K562 (cell line): ENCODE results near the gene DIS3L2. TPM values are rescaled to one million over a fixed set of nuclear protein-coding genes. Genes with fewer than 3 reads are reported as not detected.

Source experiments
- ATAC-seq: fragments of 200-7000 bp; cut with Tn5 transposase; 3 replicates; pipeline ENCODE4 v1.9.1; 2020; ENCODE audit warnings: moderate library complexity
- BruUV-seq: library from RNA; stranded (reverse); fragments of 400-500 nt; replicated peaks from 2 replicates; lab custom pipeline; 2021; lab: Mats Ljungman, UMichigan
- CTCF ChIA-PET: fragments of 300-600 bp; formaldehyde crosslinking; extraction: SDS; loops from one replicate; lab custom pipeline; 2021; ENCODE audit warnings: low intra/inter-chr PET ratio; lab: Yijun Ruan, JAX
- POLR2A ChIA-PET: fragments of 300-600, 350-650 bp; sonication (Branson Sonifier 250); formaldehyde crosslinking; extraction: SDS; loops from one replicate; lab custom pipeline; 2021; ENCODE audit warnings: antibody characterized with exemption, inconsistent platforms; lab: Yijun Ruan, JAX
- DNase-seq, 4 experiments: peaks; one replicate each; pipeline versions ENCODE4 v3.0.0 to v3.0.0-alpha.2; 2011 to 2018; ENCODE audit warnings: low spot score in 3 of 4, mixed read lengths in 3 of 4; ENCODE audit errors: extremely low read depth in 1 of 4
- FAIRE-seq: peaks from 2 replicates; lab custom pipeline; 2011; peaks lifted over from hg19 to GRCh38; lab: Jason Lieb, UNC
- H2AFZ ChIP-seq: 2 replicates; pipeline ENCODE4 v1.6.0; 2011; ENCODE audit warnings: low read depth, low read length, control low read depth, inconsistent platforms
- H3K27ac ChIP-seq: fragments of 200-600 bp; 3 replicates; pipeline ENCODE4 v1.8.0; 2011; ENCODE audit warnings: low read depth, mild to moderate bottlenecking, control low read depth, inconsistent platforms, low read length, moderate library complexity, mixed read lengths; ENCODE audit errors: extremely low read depth
- H3K27me3 ChIP-seq, 2 experiments: fragments of 300-600 bp in 1 of 2; 2 replicates in 1 of 2; 3 replicates in 1 of 2; pipeline versions ENCODE4 v1.6.0 to v1.8.0; 2011; ENCODE audit warnings: inconsistent platforms in 2 of 2, low read length in 2 of 2, mild to moderate bottlenecking in 1 of 2, mixed read lengths in 1 of 2, moderate library complexity in 1 of 2; ENCODE audit not compliant: control insufficient read depth in 2 of 2, insufficient read depth in 2 of 2
- H3K36me3 ChIP-seq: fragments of 300-600 bp; 3 replicates; pipeline ENCODE4 v1.8.0; 2011; ENCODE audit warnings: mild to moderate bottlenecking, low read length, inconsistent platforms; ENCODE audit not compliant: control insufficient read depth, insufficient read depth
- H3K4me1 ChIP-seq, 2 experiments: fragments of 200-600 bp in 1 of 2; replicated peaks in 1 of 2; 2 replicates in 1 of 2; 3 replicates in 1 of 2; pipeline versions ENCODE4 v1.5.1 to v1.8.0; 2011; ENCODE audit warnings: inconsistent platforms in 2 of 2, low read length in 2 of 2, mild to moderate bottlenecking in 1 of 2, mixed read lengths in 1 of 2, moderate library complexity in 1 of 2; ENCODE audit not compliant: control insufficient read depth in 2 of 2, insufficient read depth in 2 of 2
- H3K4me2 ChIP-seq: 2 replicates; pipeline ENCODE4 v1.6.1; 2011; ENCODE audit warnings: low read length, control low read depth, inconsistent platforms, mixed read lengths; ENCODE audit not compliant: insufficient read depth
- H3K4me3 ChIP-seq: fragments of 200-600 bp; sonication (generic), shearing (Covaris generic); 2 replicates; pipeline ENCODE4 v1.5.1; 2016; ENCODE audit warnings: control low read depth, inconsistent platforms
- H3K79me2 ChIP-seq: fragments of 200-600 bp; 3 replicates; pipeline ENCODE4 v1.8.0; 2011; ENCODE audit warnings: low read length, inconsistent platforms; ENCODE audit not compliant: control insufficient read depth, insufficient read depth
- H3K9ac ChIP-seq, 2 experiments: 2 replicates each; pipeline versions ENCODE4 v1.6.0 to v1.6.1; 2011; ENCODE audit warnings: low read depth in 2 of 2, low read length in 2 of 2, control low read depth in 1 of 2, inconsistent platforms in 1 of 2, mild to moderate bottlenecking in 1 of 2, mixed read lengths in 1 of 2; ENCODE audit not compliant: insufficient read depth in 1 of 2
- H3K9me1 ChIP-seq: one replicate; pipeline ENCODE4 v1.6.0; 2011; ENCODE audit warnings: inconsistent platforms, mild to moderate bottlenecking, low read length, moderate library complexity; ENCODE audit not compliant: control insufficient read depth, insufficient read depth
- H3K9me3 ChIP-seq: replicated peaks from 2 replicates; pipeline ENCODE4 v1.5.1; 2011; ENCODE audit warnings: low read depth, low read length, inconsistent platforms; ENCODE audit not compliant: control insufficient read depth, insufficient read depth
- H4K20me1 ChIP-seq: replicated peaks from 2 replicates; pipeline ENCODE4 v1.6.1; 2011; ENCODE audit warnings: low read length, inconsistent platforms, mixed read lengths; ENCODE audit not compliant: control insufficient read depth, insufficient read depth
- ATF3 ChIP-seq, 2 experiments: fragments of 450-650 bp in 1 of 2; sonication (generic) in 1 of 2; formaldehyde crosslinking in 1 of 2; IDR thresholded peaks in 1 of 2; conservative IDR thresholded peaks in 1 of 2; 2 replicates each; pipeline versions ENCODE4 v1.6.1 to v1.8.1; 2016 to 2023; ENCODE audit warnings: mild to moderate bottlenecking in 2 of 2, moderate library complexity in 2 of 2, inconsistent platforms in 1 of 2, missing genetic modification reagents in 1 of 2
- CBX3 ChIP-seq, 2 experiments: IDR thresholded peaks; 1 replicate in 1 of 2; 2 replicates in 1 of 2; pipeline ENCODE4 v1.6.1; 2012; ENCODE audit warnings: inconsistent platforms in 2 of 2, low read length in 2 of 2, borderline replicate concordance in 1 of 2, control low read depth in 1 of 2
- CUX1 ChIP-seq: fragments of 200-800 bp; sonication (Bioruptor generic); IDR thresholded peaks from 2 replicates; pipeline ENCODE4 v1.6.1; 2016; ENCODE audit warnings: missing genetic modification characterization, missing compliant biosample characterization
- E2F3 ChIP-seq: fragments of 250-450 bp; sonication (Bioruptor Pico); IDR thresholded peaks from 2 replicates; pipeline ENCODE4 v1.4.0; 2020; ENCODE audit warnings: mild to moderate bottlenecking
- E2F5 ChIP-seq: sonication (generic); formaldehyde crosslinking; IDR thresholded peaks from 2 replicates; pipeline ENCODE4 v1.8.0; 2022; ENCODE audit warnings: mild to moderate bottlenecking, missing genetic modification reagents
- ERF ChIP-seq: fragments of 450-650 bp; formaldehyde crosslinking; IDR thresholded peaks from 2 replicates; pipeline ENCODE4 v1.4.0; 2020; ENCODE audit warnings: mild to moderate bottlenecking, mixed read lengths
- ID3 ChIP-seq, 2 experiments: fragments of 250-450 bp in 1 of 2; fragments of 450-650 bp in 1 of 2; sonication (Bioruptor Pico) in 1 of 2; IDR thresholded peaks; 2 replicates each; pipeline versions ENCODE4 v1.6.1 to v1.8.0; 2016 to 2021; ENCODE audit warnings: mild to moderate bottlenecking in 2 of 2, moderate library complexity in 2 of 2, missing compliant biosample characterization in 1 of 2, missing genetic modification characterization in 1 of 2
- KAT8 ChIP-seq: fragments of 450-650 bp; IDR thresholded peaks from 2 replicates; pipeline ENCODE4 v1.6.1; 2016; ENCODE audit warnings: low read depth, mild to moderate bottlenecking
- PCBP2 ChIP-seq: fragments of 200-400 bp; formaldehyde crosslinking; IDR thresholded peaks from 2 replicates; pipeline ENCODE4 v1.6.1; 2018; ENCODE audit warnings: low read length, low read depth, mild to moderate bottlenecking, moderate library complexity; ENCODE audit not compliant: poor library complexity, severe bottlenecking
- SRF ChIP-seq, 2 experiments: fragments of 250-450, 450-650 bp in 1 of 2; sonication (Bioruptor Pico) in 1 of 2; sonication (generic) in 1 of 2; formaldehyde crosslinking; IDR thresholded peaks; 2 replicates each; pipeline versions ENCODE4 v1.5.0 to v1.5.1; 2020 to 2022; ENCODE audit warnings: mild to moderate bottlenecking in 1 of 2, missing genetic modification reagents in 1 of 2
- TBP ChIP-seq: optimal IDR thresholded peaks from 2 replicates; pipeline ENCODE3; 2011; ENCODE audit warnings: low read depth, low read length, improper control_type of control experiment
- TEAD4 ChIP-seq, 2 experiments: sonication (generic) in 1 of 2; formaldehyde crosslinking in 1 of 2; IDR thresholded peaks; 2 replicates each; pipeline versions ENCODE4 v1.6.1 to v1.8.0; 2012 to 2022; ENCODE audit warnings: borderline replicate concordance in 1 of 2, inconsistent platforms in 1 of 2, low read length in 1 of 2, mild to moderate bottlenecking in 1 of 2, missing genetic modification reagents in 1 of 2
- TGIF2 ChIP-seq: sonication (generic); formaldehyde crosslinking; IDR thresholded peaks from 2 replicates; pipeline ENCODE4 v1.8.1; 2022; ENCODE audit warnings: mild to moderate bottlenecking, missing genetic modification reagents, moderate library complexity
- ZNF197 ChIP-seq: fragments of 200-800 bp; sonication (Bioruptor generic); IDR thresholded peaks from 2 replicates; pipeline ENCODE4 v1.6.1; 2016; ENCODE audit warnings: low read depth, missing genetic modification characterization, missing compliant biosample characterization
- WGBS: fragments of 100-300 bp; shearing (Covaris generic); methylation state at CpG from one replicate; pipeline ENCODE4 v1.1.6; 2016; ENCODE audit warnings: low coverage, mixed read lengths; ENCODE audit not compliant: insufficient coverage; ENCODE audit errors: missing lambda C conversion rate; 5-methylcytosine and 5-hydroxymethylcytosine counted together
- in situ Hi-C: fragments of 300-500 bp; cut with MboI; formaldehyde crosslinking; loops from 4 replicates; pipeline ENCODE4 v1.15.0; 2018; ENCODE audit warnings: inconsistent platforms, mixed read lengths
- intact Hi-C: fragments of 100-400 bp; cut with micrococcal nuclease; formaldehyde crosslinking; loops from 2 replicates; pipeline ENCODE4 v1.14.2; 2022
- polyA plus RNA-seq, 8 experiments: library from polyadenylated mRNA; depleted of rRNA in 4 of 8; stranded (reverse) in 5 of 8; unstranded in 3 of 8; fragments of >200 nt; fragmentation: Nextera tagmentation in 2 of 8; fragmentation: Illumina TruSeq in 1 of 8; extraction: Ambion mirVana in 2 of 8; extraction: Trizol in 1 of 8; gene quantifications; 2 replicates each; pipeline versions ENCODE4 v1.2.1 to v1.2.3, GENCODE V29; 2011 to 2014; ENCODE audit warnings: inconsistent platforms in 1 of 8, missing spikeins in 1 of 8
- total RNA-seq, 7 experiments: library from RNA; depleted of rRNA in 6 of 7; stranded (reverse); fragments of >200 nt in 6 of 7; fragmentation: Illumina TruSeq in 2 of 7; extraction: Trizol in 2 of 7; gene quantifications; 2 replicates each; pipeline versions ENCODE4 v1.2.1 to v1.2.3, GENCODE V29; 2011 to 2021; ENCODE audit warnings: low replicate concordance in 1 of 7

The DIS3L2 gene
- total and polyA plus RNA-seq, 9 of the 15 experiments (the other 6 are each of a cell fraction or from before 2014, with no cell fraction given): 1.5 to 19.2 (median 11.2) TPM

GRCh38 chr2:232219932-232220331 is 258.4 kb downstream of the DIS3L2 start:
- Histone ChIP-seq H3K36me3 (no peaks in the 10 kb centered on the region), H3K79me2 (no peaks in the 10 kb centered on the region), H3K4me3 (no peak overlapping the region), H4K20me1 (no peaks in the 10 kb centered on the region), H3K27me3 (no peaks in the 10 kb centered on the region), H3K27ac (no peak overlapping the region), H2AFZ (no peak overlapping the region), H3K9ac (no peak overlapping the region), H3K9me3 (no peaks in the 10 kb centered on the region), H3K9me1 (no peaks in the 10 kb centered on the region), H3K4me1 (no peaks in the 10 kb centered on the region), H3K4me2 (no peak overlapping the region)
- in situ Hi-C loops: no loop called here
- DNase-seq (no peak), FAIRE-seq (no peak), ATAC-seq (no peak)
- CTCF ChIA-PET: no interaction called here
- no TSS peak for BruUV-seq
- 86% methylated on average over 5 of the region's 5 CpGs for WGBS
- intact Hi-C loops: no loop called here
- POLR2A ChIA-PET: interaction anchor here (0.6 kb wide), 1 partner anchor 306 kb away, joined by 3 read pairs; no protein-coding TSS in a partner anchor
- TF ChIP-seq E2F5 (CRISPR knock-in tag) (no peak), SRF (CRISPR knock-in tag; IDR thresholded peaks at IDR 0.05) (no peak), TGIF2 (CRISPR knock-in tag) (no peak), ID3 (CRISPR knock-in tag; IDR thresholded peaks at IDR 0.05) (no peak), ID3 (tag; IDR thresholded peaks at IDR 0.05) (no peak), PCBP2 (no peak), ATF3 (IDR thresholded peaks at IDR 0.05) (no peak), ATF3 (CRISPR knock-in tag; conservative IDR thresholded peaks at IDR 0.05) (no peak), E2F3 (CRISPR knock-in tag) (no peak), CUX1 (CRISPR knock-in tag) (no peak), CBX3 (IDR thresholded peaks at IDR 0.05; ENCODE audit: borderline replicate concordance in 1 of 2, low read length in 2 of 2) (no peak), TBP (no peak), TEAD4 (IDR thresholded peaks at IDR 0.05; ENCODE audit: low read length) (no peak), TEAD4 (CRISPR knock-in tag; IDR thresholded peaks at IDR 0.05; ENCODE audit: borderline replicate concordance) (no peak), KAT8 (no peak), ZNF197 (CRISPR knock-in tag) (no peak), ERF (CRISPR knock-in tag) (no peak)
